Ecto neural progenitor cell (in vitro differentiated cells): Measurements from ENCODE around the gene KCNAB3.

Experiments used
- DNase-seq: peaks from one replicate; pipeline ENCODE4 v3.0.0-alpha.2; 2018; ENCODE audit warnings: low spot score

The KCNAB3 gene

GRCh38 chr17:7897090-7897489 lies 32.6 kb downstream of the KCNAB3 start:
- DNase-seq, result peak; percentile 28

DNA sequence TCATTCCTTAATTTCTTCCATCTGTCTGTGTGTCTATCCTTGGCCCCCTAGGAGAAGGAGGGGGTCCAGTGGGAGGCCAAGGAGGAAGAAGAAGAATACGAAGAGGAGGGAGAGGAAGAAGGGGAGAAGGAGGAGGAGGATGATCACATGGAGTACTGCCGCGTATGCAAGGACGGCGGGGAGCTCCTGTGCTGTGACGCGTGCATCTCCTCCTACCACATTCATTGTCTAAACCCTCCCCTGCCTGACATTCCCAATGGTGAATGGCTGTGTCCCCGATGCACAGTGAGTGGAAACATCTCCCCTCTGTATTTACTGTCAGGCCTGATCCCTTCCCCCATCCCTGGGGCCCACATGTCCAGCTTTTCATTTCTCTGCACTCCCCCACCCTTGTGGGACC lies 34.8 kb downstream of the KCNAB3 start:
- peak; percentile 39 for DNase-seq

GRCh38 chr17:7894226-7894625 lies 35.4 kb downstream of the KCNAB3 start:
- DNase-seq, result peak; percentile 34

- peak; percentile 24 for DNase-seq
Observed at GRCh38 chr17:7893187-7893880, 36.3 kb downstream of the KCNAB3 start.

DNA sequence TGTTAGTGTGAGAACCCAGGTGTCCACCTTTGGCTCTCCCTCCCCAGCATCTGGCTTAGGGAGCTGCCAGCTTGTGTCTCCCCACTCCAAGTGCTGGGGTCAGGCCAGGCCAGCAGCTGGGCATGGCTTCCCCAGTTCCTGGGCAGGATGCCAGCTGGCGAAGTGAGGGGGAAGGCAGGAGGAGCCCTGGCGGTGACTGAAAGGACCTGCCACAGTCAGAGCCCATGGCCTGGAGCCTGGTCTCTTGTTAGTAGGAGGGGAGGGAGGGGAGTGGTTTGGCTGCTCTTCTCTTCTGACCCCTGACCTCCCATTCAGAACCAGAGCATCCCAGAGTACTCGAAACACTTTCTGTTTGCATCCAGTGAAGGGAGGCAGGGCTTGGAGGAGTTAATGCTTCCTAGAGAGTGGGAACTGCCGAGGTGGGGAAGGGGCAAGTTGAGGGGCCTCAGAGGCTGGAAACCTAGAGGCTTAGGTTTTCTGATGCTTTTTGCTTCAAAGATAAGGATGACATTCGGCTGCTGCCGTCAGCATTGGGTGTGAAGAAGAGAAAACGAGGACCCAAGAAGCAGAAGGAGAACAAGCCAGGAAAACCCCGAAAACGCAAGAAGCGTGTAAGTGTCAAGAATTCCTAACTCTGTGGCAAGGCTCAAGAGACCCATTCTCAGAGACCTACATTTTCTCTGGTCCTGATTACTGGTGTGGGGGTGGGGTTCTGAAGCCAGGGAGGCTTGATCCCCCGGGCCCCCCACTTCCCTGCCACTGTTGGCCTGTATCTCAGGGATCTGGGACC lies 40.3 kb downstream of the KCNAB3 start:
- peak; percentile 87 for DNase-seq

DNA sequence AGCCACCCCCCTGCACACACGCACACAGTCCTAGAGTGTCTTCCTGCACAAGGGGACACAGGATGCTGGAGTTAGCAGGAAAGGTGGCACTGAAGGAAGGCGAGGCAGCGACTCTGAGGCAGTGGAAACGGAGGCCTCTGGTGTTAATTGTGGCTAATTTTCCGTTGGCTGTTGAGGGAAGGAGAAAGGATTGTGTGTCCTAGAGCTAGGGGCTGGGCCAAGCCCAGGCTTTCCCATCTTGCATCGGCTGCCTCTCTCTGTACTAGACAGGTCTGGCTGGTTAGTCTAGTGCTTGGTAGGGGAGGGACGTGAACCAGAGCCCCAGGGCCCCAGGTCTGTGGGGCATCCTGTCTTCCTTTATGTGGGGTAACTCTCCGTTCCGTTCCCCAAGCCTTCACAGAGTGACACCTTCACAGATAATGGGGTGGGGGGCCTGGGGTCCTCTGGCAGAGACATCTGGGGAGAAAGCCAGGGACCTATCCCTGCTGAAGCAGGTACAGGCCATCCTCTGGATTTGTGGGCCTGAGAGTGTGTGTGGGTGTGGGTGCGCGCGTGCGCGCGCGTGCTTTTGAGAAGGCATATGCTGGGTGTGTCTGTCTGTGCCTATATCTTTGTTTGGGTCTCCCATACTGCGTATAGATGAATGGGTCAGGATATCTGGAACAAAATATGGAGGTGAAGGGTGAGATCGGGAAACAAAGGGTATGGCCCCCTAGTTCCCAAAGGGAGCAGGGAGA lies 41.3 kb downstream of the KCNAB3 start, which contains the start of gene CHD3:
CHD3 (plus strand) TSS at position 606 of the 737 bp plus-strand sequence. CDS start 212 bp downstream, outside the sequence.
- no peak for DNase-seq

DNA sequence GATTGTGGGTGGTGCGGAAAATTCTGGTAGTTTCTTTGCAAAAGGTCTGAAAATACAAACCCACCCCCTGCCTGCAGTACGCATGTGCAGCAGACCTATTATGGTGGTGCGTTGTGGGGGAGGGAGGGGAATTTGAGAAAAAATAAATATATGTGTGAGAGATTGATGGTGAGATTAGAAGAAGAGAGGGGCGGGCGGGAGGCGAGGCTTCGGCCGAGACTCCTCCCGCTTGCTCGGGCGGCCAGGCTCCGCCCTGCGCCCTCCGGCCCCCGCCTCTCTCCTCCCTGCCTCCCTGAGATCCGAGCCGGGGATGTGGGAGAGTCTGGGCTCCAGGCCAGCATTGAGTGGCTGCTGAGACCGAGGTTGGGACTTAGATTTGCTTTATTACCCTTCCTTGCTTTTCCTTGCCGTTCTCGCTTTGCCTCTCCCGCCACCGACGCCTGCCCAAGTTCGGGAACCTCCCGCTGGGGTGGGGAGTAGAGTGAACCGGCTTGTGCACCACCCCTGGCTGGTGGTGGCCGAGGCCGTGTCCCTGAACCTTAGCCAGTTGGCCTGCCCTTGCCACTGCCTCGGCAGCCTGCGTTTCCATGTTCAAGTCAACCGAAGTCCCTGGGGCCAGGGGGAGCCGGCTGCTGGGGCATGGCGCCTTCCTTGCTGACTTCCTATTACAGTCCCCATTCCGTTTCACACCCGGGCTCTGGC lies 42.0 kb downstream of the KCNAB3 start:
- peak; percentile 90 for DNase-seq

- no peak for DNase-seq
Observed at GRCh38 chr17:7887038-7887481, 42.6 kb downstream of the KCNAB3 start.

DNA sequence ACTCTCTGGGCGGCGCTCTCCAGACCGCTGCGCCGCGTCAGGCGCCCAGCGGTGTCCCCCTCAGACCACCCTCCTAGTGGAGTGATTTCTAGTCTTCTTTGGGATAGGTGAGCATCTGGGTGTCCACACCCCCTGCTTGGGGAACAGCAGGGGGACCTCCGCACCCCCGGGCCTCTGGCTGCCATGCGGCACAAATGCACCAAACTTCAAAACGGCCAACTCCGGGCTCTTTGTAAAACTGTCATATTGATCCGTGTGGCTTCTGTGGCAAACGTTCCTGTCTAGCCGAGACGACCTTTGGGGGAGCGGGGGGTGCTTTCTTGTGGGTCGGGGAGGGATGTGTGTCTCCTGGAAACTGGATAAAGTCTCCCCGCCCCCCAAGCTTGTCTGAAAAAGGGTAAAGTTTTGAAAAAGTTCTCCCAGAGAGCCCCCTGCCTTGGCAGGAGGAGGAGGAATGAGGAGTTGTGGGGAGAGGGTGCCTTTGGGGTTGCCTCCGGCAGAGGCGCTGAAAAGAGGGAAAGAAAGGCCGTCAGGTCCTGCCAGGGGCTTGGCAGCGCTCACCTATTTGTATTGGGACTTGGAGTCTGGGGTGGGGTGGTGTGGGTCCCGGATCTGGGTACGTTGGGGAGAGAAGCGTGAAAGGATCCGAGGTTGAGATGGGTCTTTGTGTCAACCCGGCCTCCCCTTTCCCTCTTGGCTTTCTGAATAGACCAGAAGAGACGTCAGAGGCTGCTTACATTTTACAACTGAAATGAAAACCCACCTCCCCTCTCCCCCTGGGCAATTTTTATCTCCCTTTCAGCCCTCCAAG lies 43.2 kb downstream of the KCNAB3 start:
- DNase-seq, result peak; percentile 77

- DNase-seq, result peak; percentile 83
Observed at GRCh38 chr17:7885367-7886226, 44.1 kb downstream of the KCNAB3 start.

- DNase-seq, result no peak
Observed at GRCh38 chr17:7884581-7885366, 44.9 kb downstream of the KCNAB3 start.

- no peak for DNase-seq
Observed at GRCh38 chr17:7883781-7884386, 45.8 kb downstream of the KCNAB3 start.

DNA sequence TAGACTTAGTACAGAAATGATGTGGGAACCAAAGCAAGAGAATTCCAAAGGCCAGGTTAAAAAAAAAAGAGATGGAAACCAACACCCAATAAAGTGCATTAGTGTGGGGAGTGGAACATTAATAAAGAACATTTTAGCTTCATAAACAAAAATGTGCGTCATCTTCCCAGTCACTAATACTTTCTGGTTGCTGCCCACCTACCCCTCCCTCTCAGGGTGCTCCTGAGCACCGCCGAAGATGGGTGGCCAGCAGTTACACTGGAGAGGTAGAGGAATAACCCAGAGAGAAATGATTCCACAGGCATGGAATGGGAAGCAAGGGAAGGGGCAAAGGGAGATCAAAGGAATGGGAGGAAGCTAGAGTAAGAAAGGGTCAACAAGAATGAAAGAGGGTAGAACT lies 47.0 kb downstream of the KCNAB3 start:
- peak; percentile 31 for DNase-seq

- DNase-seq, result peak; percentile 41
Observed at GRCh38 chr17:7882068-7882467, 47.6 kb downstream of the KCNAB3 start.

- peak; percentile 42 for DNase-seq
Observed at GRCh38 chr17:7881276-7882054, 48.2 kb downstream of the KCNAB3 start.

DNA sequence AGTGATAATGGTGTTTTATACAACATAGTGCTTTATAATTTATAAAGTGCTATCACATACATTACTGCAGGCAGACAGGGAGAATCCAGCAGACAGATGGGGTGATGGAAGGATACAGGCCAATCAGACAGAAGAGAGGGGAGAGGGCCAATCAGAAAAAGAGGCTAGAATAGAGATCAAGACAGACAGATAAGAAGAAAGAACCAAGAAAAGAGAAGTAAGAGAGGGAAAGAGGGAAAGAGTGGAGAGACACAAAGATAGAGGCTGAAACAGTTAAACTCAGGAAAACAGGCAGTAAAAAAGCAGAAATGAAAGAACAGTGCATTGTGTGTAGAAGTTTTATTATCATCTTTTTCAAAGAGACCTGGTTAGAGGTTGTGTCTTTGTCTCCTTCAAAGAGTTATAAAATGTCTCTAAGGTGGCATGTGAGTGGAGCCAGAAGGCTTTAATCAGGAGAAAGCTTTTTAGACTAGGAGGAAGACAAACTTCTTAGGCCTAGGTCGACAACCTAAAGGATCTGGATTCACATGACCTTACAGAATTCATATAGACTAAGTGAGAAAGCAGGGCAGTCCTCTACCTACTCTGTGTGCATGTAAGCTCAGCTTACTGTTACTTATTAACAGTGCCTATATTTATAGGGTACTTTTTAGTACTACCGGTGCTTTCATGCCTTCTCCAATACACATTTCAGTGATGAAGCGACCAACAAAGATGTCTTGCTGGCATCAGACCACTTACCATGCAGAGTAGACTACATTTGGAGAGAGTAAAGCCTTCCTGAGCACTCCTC lies 49.4 kb downstream of the KCNAB3 start:
- peak; percentile 7 for DNase-seq

- peak; percentile 17 for DNase-seq
Observed at GRCh38 chr17:7878234-7878633, 51.4 kb downstream of the KCNAB3 start.
